Measurements from ENCODE around the gene ELOB.

ELOB gene

GRCh38 chr16:2778630-2778958, 1.5 kb upstream of the ELOB start:
- Histone ChIP-seq H2BK5ac (ENCODE audit: low read depth, low read length, poor library complexity) (no peak overlapping the region), H2BK120ac (ENCODE audit: insufficient read depth, low read length, poor library complexity) (no peak overlapping the region), H2AFZ (ENCODE audit: insufficient read depth, low read length, poor library complexity) (no peak overlapping the region), H3K79me2 (ENCODE audit: control insufficient read depth, insufficient read depth, low read length, poor library complexity) (peaks cover 14% of the 10 kb centered on the region), H3K27me3 (ENCODE audit: insufficient read depth, low read length) (no peaks in the 10 kb centered on the region), H4K12ac (ENCODE audit: low read depth, low read length) (no peak overlapping the region), H3K4ac (ENCODE audit: low read depth, low read length) (no peak overlapping the region), H3K23ac (ENCODE audit: low read length) (no peak overlapping the region), H3K79me1 (ENCODE audit: low read length) (peaks cover 12% of the 10 kb centered on the region), H2BK12ac (ENCODE audit: low read length) (no peak overlapping the region), H3K27ac (ENCODE audit: low read depth, low read length) (peak overlapping the region; percentile 24), H4K91ac (ENCODE audit: low read depth, low read length) (no peak overlapping the region), H3K4me3 (ENCODE audit: low read depth, low read length) (no peak overlapping the region), H3K9ac (ENCODE audit: low read length) (no peak overlapping the region), H2AK5ac (ENCODE audit: low read length) (no peak overlapping the region), H3K18ac (ENCODE audit: low read length) (no peak overlapping the region), H3K4me2 (ENCODE audit: low read length) (peak overlapping the region; percentile 82), H3K4me1 (ENCODE audit: control insufficient read depth in 1 of 2, insufficient read depth in 2 of 2, low read length in 2 of 2) (peaks cover 0 to 17% of the 10 kb centered on the region in 2 experiments), H3K14ac (ENCODE audit: low read length) (no peak overlapping the region), H4K8ac (ENCODE audit: low read depth, low read length) (no peak overlapping the region), H3K36me3 (ENCODE audit: control insufficient read depth in 1 of 2, insufficient read depth in 2 of 2, low read length in 2 of 2) (peaks cover 14 to 16% of the 10 kb centered on the region in 2 experiments), H3K9me3 (ENCODE audit: insufficient read depth, low read depth, low read length) (no peaks in the 10 kb centered on the region)
- DNase-seq = no peak
- no CpG with 5 or more reads among the region's 12 CpGs for WGBS (ENCODE audit: extremely low coverage, insufficient coverage, insufficient read length)

- Histone ChIP-seq H2BK120ac (ENCODE audit: insufficient read depth, low read length, poor library complexity) (peak overlapping the region; percentile 92), H3K18ac (ENCODE audit: low read length) (peak overlapping the region; percentile 96), H3K4me3 (ENCODE audit: low read depth, low read length) (peak overlapping the region; percentile 92), H3K27me3 (ENCODE audit: insufficient read depth, low read length) (no peaks in the 10 kb centered on the region), H3K27ac (ENCODE audit: low read depth, low read length) (peak overlapping the region; percentile 87), H2AK5ac (ENCODE audit: low read length) (peak overlapping the region; percentile 96), H2AFZ (ENCODE audit: insufficient read depth, low read length, poor library complexity) (peak overlapping the region; percentile 96), H3K4me1 (ENCODE audit: control insufficient read depth in 1 of 2, insufficient read depth in 2 of 2, low read length in 2 of 2) (peaks cover 0 to 17% of the 10 kb centered on the region in 2 experiments), H3K79me2 (ENCODE audit: control insufficient read depth, insufficient read depth, low read length, poor library complexity) (peaks cover 14% of the 10 kb centered on the region), H4K12ac (ENCODE audit: low read depth, low read length) (peak overlapping the region; percentile 96), H4K91ac (ENCODE audit: low read depth, low read length) (peak overlapping the region; percentile 99), H3K79me1 (ENCODE audit: low read length) (peaks cover 12% of the 10 kb centered on the region), H3K14ac (ENCODE audit: low read length) (peak overlapping the region; percentile 96), H2BK12ac (ENCODE audit: low read length) (no peak overlapping the region), H3K4me2 (ENCODE audit: low read length) (peak overlapping the region; percentile 82), H3K23ac (ENCODE audit: low read length) (no peak overlapping the region), H3K9me3 (ENCODE audit: insufficient read depth, low read depth, low read length) (no peaks in the 10 kb centered on the region), H3K4ac (ENCODE audit: low read depth, low read length) (peak overlapping the region; percentile 94), H4K8ac (ENCODE audit: low read depth, low read length) (peak overlapping the region; percentile 96), H3K36me3 (ENCODE audit: control insufficient read depth in 1 of 2, insufficient read depth in 2 of 2, low read length in 2 of 2) (peaks cover 19 to 21% of the 10 kb centered on the region in 2 experiments), H3K9ac (ENCODE audit: low read length) (peak overlapping the region; percentile 100), H2BK5ac (ENCODE audit: low read depth, low read length, poor library complexity) (peak overlapping the region; percentile 92)
- no CpG with 5 or more reads among the region's 27 CpGs for WGBS (ENCODE audit: extremely low coverage, insufficient coverage, insufficient read length)
- DNase-seq = peak; percentile 53 to 63
These were observed 986 bp upstream of the ELOB start for GRCh38 chr16:2777903-2778629.

- Histone ChIP-seq H2BK12ac (ENCODE audit: low read length) (no peak overlapping the region), H4K91ac (ENCODE audit: low read depth, low read length) (peak overlapping the region; percentile 71), H3K9me3 (ENCODE audit: insufficient read depth, low read depth, low read length) (peaks cover 2% of the 10 kb centered on the region), H3K79me2 (ENCODE audit: control insufficient read depth, insufficient read depth, low read length, poor library complexity) (peaks cover 14% of the 10 kb centered on the region), H3K14ac (ENCODE audit: low read length) (peak overlapping the region; percentile 86), H3K23ac (ENCODE audit: low read length) (no peak overlapping the region), H3K9ac (ENCODE audit: low read length) (peak overlapping the region; percentile 77), H4K8ac (ENCODE audit: low read depth, low read length) (peak overlapping the region; percentile 80), H2AFZ (ENCODE audit: insufficient read depth, low read length, poor library complexity) (peak overlapping the region; percentile 63), H3K18ac (ENCODE audit: low read length) (peak overlapping the region; percentile 46), H3K27ac (ENCODE audit: low read depth, low read length) (peak overlapping the region; percentile 4), H3K27me3 (ENCODE audit: insufficient read depth, low read length) (no peaks in the 10 kb centered on the region), H2AK5ac (ENCODE audit: low read length) (peak overlapping the region; percentile 26), H3K79me1 (ENCODE audit: low read length) (peaks cover 12% of the 10 kb centered on the region), H2BK5ac (ENCODE audit: low read depth, low read length, poor library complexity) (peak overlapping the region; percentile 47), H3K4me2 (ENCODE audit: low read length) (peak overlapping the region; percentile 73), H3K4me3 (ENCODE audit: low read depth, low read length) (peak overlapping the region; percentile 94), H3K4ac (ENCODE audit: low read depth, low read length) (peak overlapping the region; percentile 84), H4K12ac (ENCODE audit: low read depth, low read length) (peak overlapping the region; percentile 76), H3K36me3 (ENCODE audit: control insufficient read depth in 1 of 2, insufficient read depth in 2 of 2, low read length in 2 of 2) (peaks cover 31 to 34% of the 10 kb centered on the region in 2 experiments), H2BK120ac (ENCODE audit: insufficient read depth, low read length, poor library complexity) (peak overlapping the region; percentile 61), H3K4me1 (ENCODE audit: control insufficient read depth in 1 of 2, insufficient read depth in 2 of 2, low read length in 2 of 2) (peaks cover 0 to 17% of the 10 kb centered on the region in 2 experiments)
- peak; percentile 39 to 54 for DNase-seq
- WGBS (ENCODE audit: extremely low coverage, insufficient coverage, insufficient read length) = no CpG with 5 or more reads among the region's 72 CpGs
These were observed 460 bp downstream of the ELOB start for GRCh38 chr16:2776500-2777139.

- H3K4me2 ChIP-seq (ENCODE audit: low read length) = peak overlapping the region; percentile 73
- no peak overlapping the region for H2BK12ac ChIP-seq (ENCODE audit: low read length)
- H3K9ac ChIP-seq (ENCODE audit: low read length) = peak overlapping the region; percentile 77
- no peak overlapping the region for H2BK5ac ChIP-seq (ENCODE audit: low read depth, low read length, poor library complexity)
- H3K36me3 ChIP-seq (ENCODE audit: control insufficient read depth in 1 of 2, insufficient read depth in 2 of 2, low read length in 2 of 2) = peaks cover 36 to 40% of the 10 kb centered on the region in 2 experiments
- H2AFZ ChIP-seq (ENCODE audit: insufficient read depth, low read length, poor library complexity) = no peak overlapping the region
- no peaks in the 10 kb centered on the region for H3K27me3 ChIP-seq (ENCODE audit: insufficient read depth, low read length)
- H2AK5ac ChIP-seq (ENCODE audit: low read length) = no peak overlapping the region
- H4K12ac ChIP-seq (ENCODE audit: low read depth, low read length) = no peak overlapping the region
- peaks cover 2% of the 10 kb centered on the region for H3K9me3 ChIP-seq (ENCODE audit: insufficient read depth, low read depth, low read length)
- peak overlapping the region; percentile 84 for H3K4ac ChIP-seq (ENCODE audit: low read depth, low read length)
- H3K18ac ChIP-seq (ENCODE audit: low read length) = no peak overlapping the region
- no peak overlapping the region for H2BK120ac ChIP-seq (ENCODE audit: insufficient read depth, low read length, poor library complexity)
- H3K79me2 ChIP-seq (ENCODE audit: control insufficient read depth, insufficient read depth, low read length, poor library complexity) = peaks cover 14% of the 10 kb centered on the region
- no peak overlapping the region for H3K23ac ChIP-seq (ENCODE audit: low read length)
- H3K27ac ChIP-seq (ENCODE audit: low read depth, low read length) = no peak overlapping the region
- H3K79me1 ChIP-seq (ENCODE audit: low read length) = peaks cover 12% of the 10 kb centered on the region
- no CpG with 5 or more reads among the region's 11 CpGs for WGBS (ENCODE audit: extremely low coverage, insufficient coverage, insufficient read length)
- H3K14ac ChIP-seq (ENCODE audit: low read length) = no peak overlapping the region
- DNase-seq = no peak
- H3K4me1 ChIP-seq (ENCODE audit: control insufficient read depth in 1 of 2, insufficient read depth in 2 of 2, low read length in 2 of 2) = peaks cover 0 to 17% of the 10 kb centered on the region in 2 experiments
- no peak overlapping the region for H4K91ac ChIP-seq (ENCODE audit: low read depth, low read length)
- peak overlapping the region; percentile 94 for H3K4me3 ChIP-seq (ENCODE audit: low read depth, low read length)
- no peak overlapping the region for H4K8ac ChIP-seq (ENCODE audit: low read depth, low read length)
These were observed 1.1 kb downstream of the ELOB start for GRCh38 chr16:2775765-2776499.

Data from trophoblast cell (in vitro differentiated cells and primary cell).